ENCODE measurements around the gene NUCKS1. TPM values are rescaled to one million over a fixed set of nuclear protein-coding genes. Genes with fewer than 3 reads are reported as not detected.

Gene NUCKS1
- total RNA-seq, 1 experiment from 2014 or later = 276 TPM

- TF ChIP-seq CTCF (IDR thresholded peaks at IDR 0.05; ENCODE audit: unreplicated experiment) = no peak
- Mint-ChIP-seq H3K4me1 (ENCODE audit: low read depth, unreplicated experiment) (peaks cover 21% of the 10 kb centered on the region), H3K4me3 (ENCODE audit: low read depth, unreplicated experiment) (peak overlapping the region; percentile 91), H3K27me3 (ENCODE audit: unreplicated experiment) (no peaks in the 10 kb centered on the region), H3K36me3 (ENCODE audit: insufficient read depth, unreplicated experiment) (peaks cover 27% of the 10 kb centered on the region), H3K27ac (ENCODE audit: unreplicated experiment) (peak overlapping the region; percentile 6), H3K9me3 (ENCODE audit: low read depth, unreplicated experiment) (no peaks in the 10 kb centered on the region)
- intact Hi-C loops (cut with micrococcal nuclease; ENCODE audit: unreplicated experiment) = no loop called here
- CTCF ChIA-PET = interaction anchor here (1.1 to 1.6 kb wide), 3 partner anchors 9 to 203 kb away, joined by 3 to 5 read pairs (median 3); no protein-coding TSS in a partner anchor
- no peak for DNase-seq
- no TSS peak for BruUV-seq (replicated peaks)
These were observed 68.6 kb downstream of the NUCKS1 start for GRCh38 chr1:205681364-205681763.

- Mint-ChIP-seq H3K4me3 (ENCODE audit: low read depth, unreplicated experiment) (peak within 1 kb of the TSS; percentile 91), H3K9me3 (ENCODE audit: low read depth, unreplicated experiment) (no peaks in the 10 kb centered on the region), H3K27ac (ENCODE audit: unreplicated experiment) (peak within 1 kb of the TSS; percentile 70), H3K36me3 (ENCODE audit: insufficient read depth, unreplicated experiment) (peaks cover 27% of the 10 kb centered on the region), H3K4me1 (ENCODE audit: low read depth, unreplicated experiment) (peaks cover 30% of the 10 kb centered on the region), H3K27me3 (ENCODE audit: unreplicated experiment) (no peaks in the 10 kb centered on the region)
- CTCF ChIA-PET = interaction anchor here (0.8 to 2.0 kb wide), 8 partner anchors 9 to 202 kb away, joined by 3 to 10 read pairs (median 4); no protein-coding TSS in a partner anchor
- BruUV-seq (replicated peaks) = no TSS peak
- no peak for TF ChIP-seq CTCF (IDR thresholded peaks at IDR 0.05; ENCODE audit: unreplicated experiment)
- peak; percentile 51 for DNase-seq
- intact Hi-C loops (cut with micrococcal nuclease; ENCODE audit: unreplicated experiment) = no loop called here
These were observed 69.7 kb downstream of the NUCKS1 start, which contains the start of gene SLC45A3 for GRCh38 chr1:205680073-205680851. Gene SLC45A3, minus strand, starts transcription at chr1:205680509. Its CDS starts 15,853 bp downstream, at chr1:205664656.

- peak overlapping the region; percentile 70 for H3K27ac Mint-ChIP-seq (ENCODE audit: unreplicated experiment)
- H3K4me1 Mint-ChIP-seq (ENCODE audit: low read depth, unreplicated experiment) = peaks cover 35% of the 10 kb centered on the region
These were observed 71.5 kb downstream of the NUCKS1 start for GRCh38 chr1:205678286-205679111.

More at GRCh38 chr1:205678286-205679111, 71.5 kb downstream of the NUCKS1 start:
- no peak for TF ChIP-seq CTCF (IDR thresholded peaks at IDR 0.05; ENCODE audit: unreplicated experiment)
- Mint-ChIP-seq H3K27me3 (ENCODE audit: unreplicated experiment) (no peaks in the 10 kb centered on the region), H3K4me3 (ENCODE audit: low read depth, unreplicated experiment) (peak overlapping the region; percentile 91), H3K9me3 (ENCODE audit: low read depth, unreplicated experiment) (no peaks in the 10 kb centered on the region), H3K36me3 (ENCODE audit: insufficient read depth, unreplicated experiment) (peaks cover 27% of the 10 kb centered on the region)
- BruUV-seq (replicated peaks) = no TSS peak
- CTCF ChIA-PET = interaction anchor here (1.5 to 2.4 kb wide), 3 partner anchors 9 to 33 kb away, joined by 4 to 6 read pairs (median 5); no protein-coding TSS in a partner anchor
- intact Hi-C loops (cut with micrococcal nuclease; ENCODE audit: unreplicated experiment) = no loop called here
- DNase-seq = no peak

Data from Calu3 (cell line).